Stimulated activated CD4-positive, alpha-beta T cell treated with anti-CD3 and anti-CD28 coated beads, Interleukin-2, amount 100 ng/mL, for 48 hours (primary cell): ENCODE measurements around the gene ACKR1.
A peak's percentile ranks its signal among the peaks of the same experiment; 100 is the strongest.

Experiments used
- DNase-seq, 2 donors: peaks; one replicate each; pipeline ENCODE4 v3.0.0-alpha.2; 2020

The ACKR1 gene

DNA sequence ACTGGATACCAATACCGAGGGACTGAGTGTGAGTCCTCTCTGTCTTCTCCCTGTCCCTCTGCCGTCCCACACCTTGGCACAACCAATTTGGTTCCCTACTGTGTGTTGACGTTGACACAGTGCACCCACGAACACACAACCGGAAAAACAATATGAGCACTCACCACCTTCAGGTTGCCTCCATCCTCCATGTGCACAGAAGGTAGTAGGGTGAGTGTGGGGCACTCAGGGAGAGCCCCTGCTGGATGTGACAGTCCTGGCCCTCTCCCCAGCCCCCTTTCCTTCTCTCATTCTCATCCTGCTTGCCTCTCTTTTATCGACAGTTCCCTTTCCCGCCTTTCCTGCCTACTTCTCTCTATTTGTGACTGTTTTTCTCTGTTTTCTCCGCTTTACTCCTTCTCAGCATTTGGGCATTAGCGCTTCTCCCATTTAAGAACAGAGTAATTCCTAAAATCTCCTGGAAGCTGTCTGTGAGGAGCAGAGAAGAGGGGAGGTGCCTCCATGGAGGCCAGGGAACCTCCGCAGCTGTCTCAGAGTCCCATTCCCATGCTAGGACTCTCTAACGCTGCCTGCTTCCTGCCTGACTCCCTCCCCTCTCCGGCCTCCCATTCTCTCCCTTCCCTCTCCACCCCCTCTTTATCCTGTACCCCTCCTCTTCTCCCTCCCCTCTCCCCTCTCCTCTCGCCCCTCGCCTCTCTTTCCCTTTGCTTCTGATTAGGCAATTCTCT lies 16.9 kb upstream of the ACKR1 start:
- no peak for DNase-seq

DNA sequence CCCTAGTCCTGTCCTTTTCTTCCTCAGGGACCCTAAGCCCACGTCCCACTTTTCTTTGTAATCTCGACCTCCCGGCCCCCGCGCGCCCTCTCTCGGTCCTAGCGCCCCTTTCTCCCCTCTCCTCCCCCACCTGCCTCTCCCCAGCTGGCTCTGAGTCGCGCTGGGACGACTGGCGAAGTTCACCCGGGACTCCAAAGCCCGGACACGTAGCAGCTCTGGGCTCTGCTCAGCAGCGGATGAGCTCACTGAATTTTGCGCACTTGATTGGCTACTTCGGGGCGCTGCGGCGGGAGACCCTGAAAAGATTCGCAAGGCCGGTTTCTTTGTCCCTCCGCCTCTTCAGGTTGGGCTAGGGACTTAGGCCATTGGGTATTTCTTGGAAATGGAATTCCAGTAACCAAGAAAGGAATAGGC lies 16.3 kb upstream of the ACKR1 start:
- DNase-seq: peak in 1 of 2 donors; percentile 11

DNA sequence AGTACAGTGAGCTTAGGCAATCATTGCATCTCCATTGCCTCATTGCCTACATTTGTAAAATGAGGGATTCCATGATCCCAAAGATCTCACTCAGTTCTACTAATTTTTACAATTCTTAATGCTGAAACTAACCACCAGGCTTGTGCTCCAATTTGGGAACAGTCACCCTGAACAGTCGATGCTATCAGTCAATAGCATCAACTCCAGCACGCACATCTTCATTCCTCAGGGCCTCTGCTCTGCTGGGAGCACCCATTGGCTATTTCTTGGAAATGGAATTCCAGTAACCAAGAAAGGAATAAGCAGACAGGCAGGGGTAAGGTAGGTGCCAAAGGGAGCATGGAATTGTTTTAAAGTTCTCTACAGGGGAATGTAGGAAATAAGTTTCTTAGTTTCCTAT lies 14.2 kb upstream of the ACKR1 start:
- no peak for DNase-seq

DNA sequence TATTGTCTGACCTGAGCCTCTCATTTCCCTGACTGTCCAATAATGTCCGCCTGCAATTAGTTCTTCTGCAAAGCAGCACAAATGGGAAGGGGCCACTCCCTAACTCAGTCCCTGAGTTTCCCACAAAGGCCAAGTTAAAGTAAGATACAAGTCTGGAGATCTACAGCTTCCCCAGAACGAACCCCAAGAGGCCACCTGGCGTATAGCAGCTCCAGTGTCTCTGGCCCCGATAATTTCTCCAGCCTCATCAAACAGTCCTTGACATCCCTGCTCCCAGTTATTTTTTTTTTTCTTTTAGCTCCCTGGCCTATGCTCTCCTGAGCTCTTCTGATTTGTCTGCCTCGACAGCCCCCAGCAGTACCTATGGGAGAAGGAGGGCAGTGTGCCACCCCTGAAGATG lies 8.1 kb upstream of the ACKR1 start:
- no peak for DNase-seq

DNA sequence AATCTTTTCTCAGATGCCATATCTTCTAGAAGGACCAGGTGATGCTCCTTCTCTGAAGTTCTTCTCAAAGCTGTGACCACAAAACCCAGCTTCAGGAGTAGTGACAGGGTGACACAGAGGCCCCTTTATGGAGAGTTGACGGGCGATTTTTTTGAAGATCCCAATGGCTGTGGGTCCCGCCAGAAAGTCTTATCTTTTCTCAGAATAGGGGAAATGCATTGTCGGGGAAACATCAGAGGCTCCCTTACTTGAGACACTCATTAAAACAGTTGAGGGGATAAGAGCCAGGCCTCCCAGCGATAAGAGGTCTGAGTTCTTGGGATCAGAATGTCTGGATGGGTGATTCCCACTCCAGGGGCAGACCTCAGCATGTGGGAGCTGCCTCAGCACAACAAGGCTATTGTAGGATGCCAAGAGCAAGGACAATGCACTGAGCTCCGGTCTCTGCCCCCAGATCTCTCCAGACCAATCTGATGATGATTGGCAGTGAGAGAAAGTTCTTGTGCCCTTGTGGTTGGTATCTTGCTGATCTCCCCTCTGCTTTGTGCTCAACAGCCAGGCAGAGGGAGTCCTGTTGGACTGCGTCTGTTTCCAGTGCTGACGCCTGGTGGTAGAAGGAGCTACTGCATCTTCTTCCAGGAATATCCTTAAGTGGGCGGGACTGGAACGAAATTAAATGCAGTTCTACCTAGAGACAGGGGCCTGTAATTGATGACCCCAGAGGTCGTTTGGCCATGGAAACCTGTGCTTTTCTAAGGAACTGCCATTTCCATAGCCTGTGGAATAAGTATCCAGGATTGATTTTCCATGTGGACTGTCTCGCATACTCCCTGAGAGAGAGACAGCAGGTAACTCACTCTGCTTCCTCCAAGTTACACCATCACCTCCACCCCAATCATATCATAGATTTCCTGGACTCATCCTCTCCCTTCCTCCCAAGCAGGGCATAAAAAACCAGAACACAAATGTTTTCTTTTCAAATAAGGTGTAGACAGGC lies 6.8 kb upstream of the ACKR1 start:
- DNase-seq: peak; percentile 58 to 64

DNA sequence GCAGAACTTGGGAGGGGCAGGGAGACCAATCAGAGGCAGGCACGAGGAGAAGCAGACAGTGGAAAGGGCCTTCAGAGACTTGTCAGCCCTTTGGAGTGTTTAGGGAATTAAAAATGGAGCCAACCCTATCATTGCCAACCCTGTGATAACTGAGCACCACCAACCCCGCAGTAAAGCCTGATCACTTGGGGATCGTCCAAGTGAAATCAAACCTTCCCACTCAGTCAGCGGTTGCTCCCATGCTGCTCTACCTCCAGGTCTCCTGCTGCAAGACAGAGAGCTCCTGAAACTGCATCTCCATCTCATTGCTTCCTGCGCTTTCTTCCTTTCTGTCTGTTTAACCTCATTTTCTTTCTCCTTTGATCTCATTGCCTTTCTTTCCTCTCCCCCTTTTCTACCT lies 4.8 kb upstream of the ACKR1 start:
- DNase-seq: no peak

DNA sequence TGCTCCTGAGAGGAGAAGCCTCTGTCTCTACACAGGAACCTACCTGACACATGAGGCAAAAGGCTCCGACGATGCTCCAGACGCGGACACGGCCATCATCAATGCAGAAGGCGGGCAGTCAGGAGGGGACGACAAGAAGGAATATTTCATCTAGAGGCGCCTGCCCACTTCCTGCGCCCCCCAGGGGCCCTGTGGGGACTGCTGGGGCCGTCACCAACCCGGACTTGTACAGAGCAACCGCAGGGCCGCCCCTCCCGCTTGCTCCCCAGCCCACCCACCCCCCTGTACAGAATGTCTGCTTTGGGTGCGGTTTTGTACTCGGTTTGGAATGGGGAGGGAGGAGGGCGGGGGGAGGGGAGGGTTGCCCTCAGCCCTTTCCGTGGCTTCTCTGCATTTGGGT lies 3.9 kb upstream of the ACKR1 start:
- DNase-seq: no peak

DNA sequence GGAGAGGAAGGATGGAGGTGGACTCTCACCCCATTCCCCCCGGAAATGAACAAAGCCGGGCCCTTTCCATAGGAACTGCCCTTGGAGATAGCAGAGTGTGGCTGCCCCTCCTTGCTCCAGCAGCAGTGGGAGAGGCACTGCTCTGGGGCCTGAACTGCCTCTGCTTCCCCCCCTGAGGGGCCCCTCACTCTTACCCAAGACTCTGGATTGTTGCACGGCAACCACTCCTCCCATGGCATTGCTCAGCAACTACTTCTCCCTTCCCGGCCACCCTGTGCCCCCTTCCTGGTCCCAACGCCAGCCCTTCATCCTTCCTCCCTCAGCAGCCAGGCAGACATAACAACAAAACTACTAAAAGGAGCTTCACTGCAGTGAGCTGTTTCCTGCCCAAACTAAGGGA lies 3.0 kb upstream of the ACKR1 start:
- no peak for DNase-seq

DNA sequence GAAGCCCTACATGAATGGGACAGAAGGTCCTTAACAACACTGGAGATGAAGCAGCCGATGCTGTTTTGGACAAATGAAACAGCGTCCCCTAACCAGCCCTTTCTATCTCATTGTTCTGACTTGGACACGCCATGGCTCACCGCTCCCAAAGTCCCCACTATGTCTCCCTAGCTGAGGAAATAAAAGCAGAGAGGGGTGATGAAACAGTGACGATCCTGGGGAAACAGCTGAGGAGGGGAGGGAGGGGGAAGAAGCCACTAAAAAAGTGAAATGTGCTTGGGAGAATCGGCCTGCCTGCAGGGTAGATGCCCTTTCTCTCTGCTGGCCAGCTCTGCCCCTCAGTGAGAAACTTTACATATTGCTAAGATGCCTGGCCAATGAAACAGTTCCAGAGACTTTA lies 1.1 kb upstream of the ACKR1 start:
- DNase-seq: no peak

DNA sequence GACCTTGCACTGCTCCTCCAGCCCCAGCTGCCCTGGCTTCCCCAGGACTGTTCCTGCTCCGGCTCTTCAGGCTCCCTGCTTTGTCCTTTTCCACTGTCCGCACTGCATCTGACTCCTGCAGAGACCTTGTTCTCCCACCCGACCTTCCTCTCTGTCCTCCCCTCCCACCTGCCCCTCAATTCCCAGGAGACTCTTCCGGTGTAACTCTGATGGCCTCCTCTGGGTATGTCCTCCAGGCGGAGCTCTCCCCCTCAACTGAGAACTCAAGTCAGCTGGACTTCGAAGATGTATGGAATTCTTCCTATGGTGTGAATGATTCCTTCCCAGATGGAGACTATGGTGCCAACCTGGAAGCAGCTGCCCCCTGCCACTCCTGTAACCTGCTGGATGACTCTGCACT lies 550 bp downstream of the ACKR1 start:
- no peak for DNase-seq

DNA sequence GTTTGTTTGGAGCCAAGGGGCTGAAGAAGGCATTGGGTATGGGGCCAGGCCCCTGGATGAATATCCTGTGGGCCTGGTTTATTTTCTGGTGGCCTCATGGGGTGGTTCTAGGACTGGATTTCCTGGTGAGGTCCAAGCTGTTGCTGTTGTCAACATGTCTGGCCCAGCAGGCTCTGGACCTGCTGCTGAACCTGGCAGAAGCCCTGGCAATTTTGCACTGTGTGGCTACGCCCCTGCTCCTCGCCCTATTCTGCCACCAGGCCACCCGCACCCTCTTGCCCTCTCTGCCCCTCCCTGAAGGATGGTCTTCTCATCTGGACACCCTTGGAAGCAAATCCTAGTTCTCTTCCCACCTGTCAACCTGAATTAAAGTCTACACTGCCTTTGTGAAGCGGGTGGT lies 1.4 kb downstream of the ACKR1 start:
- no peak for DNase-seq

DNA sequence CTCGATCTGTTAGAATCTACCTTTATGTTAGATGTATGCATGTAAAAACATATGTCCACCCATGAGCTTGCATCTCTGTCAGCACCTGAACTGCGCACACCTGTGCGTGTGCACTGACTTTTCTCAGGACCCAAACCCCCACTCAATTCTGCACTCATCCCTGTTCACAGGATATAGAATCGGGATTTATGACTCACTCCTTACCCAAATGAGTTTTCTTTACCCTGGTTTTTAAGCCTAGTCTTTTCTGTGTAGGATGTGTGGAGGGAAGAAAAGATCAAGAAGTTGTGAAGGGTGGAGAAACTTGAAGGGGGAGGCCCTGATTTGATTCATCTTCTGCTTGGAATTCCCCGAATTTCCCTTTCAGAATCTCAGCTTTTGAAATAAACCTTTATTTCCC lies 2.4 kb downstream of the ACKR1 start:
- no peak for DNase-seq

DNA sequence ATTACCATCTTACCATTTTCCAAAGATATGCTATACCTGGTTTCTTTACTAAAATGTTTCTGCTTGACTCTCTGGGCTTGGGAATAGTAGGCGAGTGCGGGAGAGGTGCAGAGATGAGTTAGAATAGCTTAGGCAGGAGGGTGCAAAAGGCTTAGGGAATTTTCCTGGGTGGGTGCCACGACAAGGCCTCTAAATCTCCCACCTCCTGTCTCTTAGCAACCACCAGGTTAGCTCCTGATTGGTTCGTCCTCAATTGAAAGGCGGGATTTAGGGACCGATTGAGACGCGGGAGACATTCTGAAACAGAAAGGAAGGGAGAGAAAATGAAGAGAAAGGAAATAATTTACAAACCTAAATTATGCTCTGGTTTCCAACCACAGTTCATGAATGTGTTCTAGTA lies 3.1 kb downstream of the ACKR1 start:
- no peak for DNase-seq

DNA sequence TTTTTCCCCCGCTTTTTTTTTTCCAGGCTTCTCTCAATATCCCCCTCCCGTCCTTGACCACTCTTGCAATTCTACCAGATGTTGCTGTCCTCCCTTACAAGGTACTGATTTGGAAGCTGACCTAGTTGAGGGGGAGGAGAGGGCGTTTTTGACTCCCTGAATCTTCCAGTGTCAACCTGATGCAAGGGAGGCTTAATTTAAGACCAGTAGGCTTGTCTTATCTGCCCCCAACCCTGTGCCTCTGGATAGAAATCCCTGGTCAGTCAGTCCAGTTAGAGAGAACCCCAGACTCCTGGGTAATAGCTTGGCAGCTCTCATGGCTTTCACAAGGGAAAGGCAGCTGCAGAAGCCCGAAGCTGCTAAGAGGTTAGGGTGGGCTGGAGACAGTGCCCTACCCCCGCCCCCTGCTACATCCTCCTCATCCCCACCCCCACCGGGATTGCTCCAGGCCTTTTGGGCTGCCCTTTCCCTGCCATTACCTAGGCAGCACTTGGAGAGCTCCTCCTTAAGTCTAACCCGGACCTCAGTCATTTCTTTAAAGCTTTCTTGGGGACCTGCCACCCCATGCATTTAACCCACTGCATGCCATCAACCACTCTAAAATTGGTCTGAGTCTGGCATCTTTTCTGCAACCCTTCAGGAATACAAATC lies 3.6 kb downstream of the ACKR1 start:
- no peak for DNase-seq

DNA sequence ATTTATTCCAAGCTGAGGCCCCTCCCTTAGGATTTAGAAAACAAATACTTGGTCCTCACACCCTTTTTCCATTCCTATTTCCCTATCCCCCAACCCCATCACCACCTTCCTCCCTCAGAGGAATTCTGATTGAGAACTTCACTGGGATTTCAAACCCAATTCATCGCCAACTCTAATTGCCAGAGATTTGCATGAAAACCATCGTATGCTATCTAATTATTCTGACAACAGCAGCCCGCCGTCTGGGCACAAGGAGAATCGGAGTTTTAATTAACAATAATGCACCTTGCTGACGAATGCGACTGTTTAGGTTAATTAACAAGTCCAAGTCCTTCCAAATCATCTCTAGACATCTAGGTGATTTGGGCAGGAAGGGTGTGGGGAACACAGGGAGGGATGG lies 4.4 kb downstream of the ACKR1 start:
- no peak for DNase-seq

DNA sequence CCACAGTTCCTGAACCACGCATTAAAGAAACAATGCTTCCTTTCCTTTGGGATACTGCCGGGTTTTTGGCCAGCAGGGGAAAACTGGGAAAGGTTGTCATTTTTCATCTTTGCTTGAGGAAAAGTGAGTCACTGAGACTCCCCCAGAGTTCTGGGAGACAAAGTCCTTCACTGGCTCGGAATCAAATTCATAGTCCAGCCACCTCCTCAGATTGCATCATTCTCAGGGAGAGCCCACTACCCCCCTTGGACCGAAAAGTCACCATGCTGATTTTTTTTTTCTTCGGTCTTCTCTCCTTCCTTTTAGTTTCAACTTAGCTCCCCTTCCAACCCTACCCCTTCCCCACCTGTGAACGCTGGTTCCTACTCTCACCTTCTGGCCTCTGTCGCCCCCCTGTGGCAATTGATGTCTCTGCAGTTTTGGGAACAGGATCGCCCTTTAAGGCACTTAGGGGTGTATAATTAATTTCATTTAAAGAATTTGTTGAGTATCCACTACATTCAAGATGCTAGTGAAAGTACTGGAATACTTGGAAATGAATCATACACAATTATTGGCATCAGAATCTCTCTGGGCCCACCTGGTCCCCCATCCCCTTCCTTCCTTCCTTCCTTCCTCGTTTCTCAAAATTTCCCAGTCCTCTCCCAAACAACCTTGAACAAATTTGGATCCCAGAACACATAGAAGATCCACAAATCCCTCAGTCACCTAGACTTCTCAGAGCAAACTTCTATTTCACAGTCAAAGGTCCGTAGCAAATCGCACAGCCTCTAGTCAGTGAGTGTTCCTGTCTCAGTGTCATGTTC lies 6.9 kb downstream of the ACKR1 start:
- DNase-seq: peak; percentile 52 to 55

DNA sequence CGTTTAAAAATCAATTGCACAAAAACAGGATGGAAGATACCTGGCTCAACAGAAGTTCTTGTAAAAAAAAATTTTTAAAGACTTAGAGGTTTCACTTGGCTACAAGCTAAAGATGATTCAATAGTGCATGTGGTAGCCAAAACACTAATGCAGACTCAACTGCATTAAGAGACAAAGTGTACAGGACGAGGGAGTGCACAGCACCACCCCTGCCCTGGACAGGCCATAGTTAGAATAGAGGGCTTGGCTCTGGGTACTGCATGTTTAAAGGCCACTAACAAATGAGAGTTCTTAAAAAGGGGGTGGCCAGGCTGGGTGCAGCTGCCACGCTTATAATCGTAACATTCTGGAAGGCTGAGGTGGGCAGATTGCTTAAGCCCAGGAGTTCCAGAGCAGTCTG lies 7.9 kb downstream of the ACKR1 start:
- no peak for DNase-seq

DNA sequence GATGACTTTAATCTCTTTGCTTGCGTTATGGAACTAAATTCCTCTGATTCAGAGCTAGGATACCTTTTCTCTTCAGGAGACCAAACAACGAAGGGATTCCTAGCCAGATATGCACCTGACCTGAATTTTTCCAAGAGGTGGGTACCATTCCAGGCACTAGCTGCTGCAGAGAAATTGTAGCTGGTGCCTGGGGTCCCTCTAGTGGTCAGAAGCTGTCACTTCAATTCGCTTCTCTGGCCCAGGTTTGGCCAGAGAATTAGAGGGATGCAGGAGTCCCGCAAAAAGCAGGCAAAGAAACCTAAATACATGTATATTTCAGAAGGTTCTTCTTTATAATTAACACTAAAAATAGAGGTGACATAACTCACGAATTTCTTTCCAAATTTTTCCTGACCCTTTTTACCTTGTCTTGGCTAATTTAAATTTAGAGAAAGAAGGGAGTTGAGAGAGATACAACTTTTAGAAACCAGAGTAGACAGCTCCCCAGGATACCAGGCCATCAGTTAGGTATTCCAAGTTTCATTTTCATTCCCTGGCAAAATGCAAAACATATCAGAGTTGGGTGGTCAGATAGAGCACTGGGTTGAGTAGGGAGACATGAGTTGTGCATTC lies 9.6 kb downstream of the ACKR1 start:
- peak; percentile 30 to 34 for DNase-seq

DNA sequence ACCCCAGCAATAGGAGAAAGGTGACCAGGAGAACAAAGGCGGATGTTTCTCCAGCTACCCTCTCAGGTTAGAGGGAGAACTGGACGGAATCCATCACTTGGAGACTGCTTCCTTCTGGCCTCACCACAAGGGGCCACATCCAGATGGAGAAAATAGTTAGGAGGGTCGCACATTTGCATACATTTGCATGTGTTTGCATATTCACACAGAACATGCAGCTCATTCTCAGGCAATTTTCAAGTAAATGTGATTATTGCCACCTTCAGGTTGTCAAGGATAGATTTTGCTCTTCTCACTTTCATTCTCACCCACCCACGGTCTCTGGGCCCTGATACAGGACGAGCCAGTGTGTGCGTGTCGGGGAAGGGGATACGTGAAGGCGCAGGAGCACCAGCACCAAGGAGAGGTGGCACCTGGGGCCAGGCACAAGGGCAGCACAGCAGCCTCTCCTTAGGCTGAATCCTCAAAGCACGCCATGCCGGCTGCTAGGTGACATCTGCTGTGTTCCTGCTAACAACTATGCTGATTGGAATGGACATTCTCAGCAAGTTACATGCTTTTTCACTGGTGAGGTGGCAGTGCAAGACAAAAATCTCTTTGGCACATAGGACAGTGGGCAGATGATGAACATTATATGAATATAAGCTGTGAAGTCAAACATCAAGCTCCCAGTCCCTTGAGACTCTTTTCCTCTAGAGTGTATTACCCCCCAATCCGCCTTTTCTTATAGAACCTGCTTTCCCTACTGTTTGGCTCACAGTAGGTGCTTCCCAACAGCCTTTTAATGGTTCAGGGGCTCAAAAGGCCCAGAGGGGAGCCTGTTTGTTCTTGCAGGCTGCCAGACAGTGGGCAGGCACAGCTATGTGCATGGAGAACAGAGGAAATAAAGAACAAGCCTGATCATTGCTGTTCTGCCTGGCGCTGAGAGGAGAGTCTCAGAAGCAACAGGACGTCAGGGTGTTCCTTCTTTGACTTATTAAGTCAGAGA lies 14.3 kb downstream of the ACKR1 start:
- DNase-seq: no peak

DNA sequence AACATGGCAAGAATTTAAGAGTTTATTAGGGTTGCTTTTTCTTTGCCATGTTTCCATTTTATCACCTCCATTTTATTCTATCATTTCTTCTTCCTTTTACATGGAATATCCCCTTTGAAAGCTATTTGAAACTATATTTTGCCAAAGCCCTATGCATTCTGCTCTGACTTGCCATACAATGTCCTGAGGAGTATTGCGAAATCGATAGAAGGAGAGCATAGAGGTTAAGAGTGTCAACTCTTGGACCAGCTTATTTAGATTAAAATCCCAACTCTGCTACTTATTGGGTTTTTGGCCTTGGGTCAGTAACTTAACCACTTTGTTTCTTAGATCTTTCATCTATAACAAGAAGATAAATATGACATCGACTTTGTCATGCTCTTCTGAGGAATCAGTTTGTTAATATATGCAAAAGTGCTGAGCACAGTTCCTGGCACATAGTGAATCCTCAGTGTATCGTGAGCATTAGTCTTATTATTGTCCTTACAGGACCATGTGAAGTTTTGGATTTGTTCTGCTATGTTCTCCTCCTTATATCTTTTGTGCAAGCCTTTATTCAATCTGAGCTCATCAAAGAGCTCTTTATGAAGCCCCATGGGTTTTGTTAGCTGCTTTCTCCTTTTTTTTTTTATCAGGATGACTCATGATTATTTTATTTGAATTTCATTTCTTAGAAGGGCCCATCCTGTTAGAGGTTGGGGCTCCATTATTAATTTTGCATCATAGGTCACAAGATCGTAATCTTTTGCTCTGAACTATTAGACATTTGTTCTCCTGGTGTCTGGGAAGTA lies 17.6 kb downstream of the ACKR1 start:
- DNase-seq: no peak
